Dendritic cell treated with granulocyte-macrophage colony-stimulating factor and Interleukin-4, amounts not matched to agents 40 ng/mL and 50 ng/mL, for 4 days (primary cell): ENCODE results near the gene ISG15.

Source experiments
- H3K27ac Mint-ChIP-seq: one replicate; pipeline ENCODE4 v1.8.0; 2022; ENCODE audit warnings: mild to moderate bottlenecking, mixed read lengths
- H3K27me3 Mint-ChIP-seq: one replicate; pipeline ENCODE4 v1.8.0; 2022; ENCODE audit warnings: mild to moderate bottlenecking, mixed read lengths
- H3K36me3 Mint-ChIP-seq: one replicate; pipeline ENCODE4 v1.8.0; 2022; ENCODE audit warnings: low read depth, mixed read lengths
- H3K4me1 Mint-ChIP-seq: one replicate; pipeline ENCODE4 v1.8.0; 2022; ENCODE audit warnings: low read depth, mixed read lengths
- H3K4me3 Mint-ChIP-seq: one replicate; pipeline ENCODE4 v1.8.0; 2022; ENCODE audit warnings: mild to moderate bottlenecking, moderate library complexity, mixed read lengths
- H3K9me3 Mint-ChIP-seq: one replicate; pipeline ENCODE4 v1.8.0; 2022; ENCODE audit warnings: mixed read lengths
- intact Hi-C: fragments of 100-400 bp; cut with micrococcal nuclease; formaldehyde crosslinking; loops from one replicate; pipeline ENCODE4 v1.15.0; 2022

The ISG15 gene

GRCh38 chr1:1013105-1013921 is at the start of gene ISG15:
Gene ISG15, plus strand, starts transcription at chr1:1013497. Its CDS starts 77 bp downstream, at chr1:1013574.
- Mint-ChIP-seq H3K9me3 (no peaks in the 10 kb centered on the region), H3K4me1 (peaks cover 22% of the 10 kb centered on the region), H3K4me3 (peak within 1 kb of the TSS; percentile 78), H3K27me3 (peaks cover 21% of the 10 kb centered on the region), H3K27ac (peak within 1 kb of the TSS; percentile 87), H3K36me3 (peaks cover 8% of the 10 kb centered on the region)
- intact Hi-C loops: no loop called here

- H3K4me3 Mint-ChIP-seq: no peak overlapping the region
- intact Hi-C loops: no loop called here
- peaks cover 36% of the 10 kb centered on the region for H3K4me1 Mint-ChIP-seq
Observed at GRCh38 chr1:963746-964525, 49.4 kb upstream of the ISG15 start.

GRCh38 chr1:964691-965525 is 48.4 kb upstream of the ISG15 start:
- Mint-ChIP-seq H3K9me3 (no peaks in the 10 kb centered on the region), H3K4me1 (peaks cover 36% of the 10 kb centered on the region), H3K4me3 (no peak overlapping the region)

More at GRCh38 chr1:963746-964525, 49.4 kb upstream of the ISG15 start:
- H3K36me3 Mint-ChIP-seq: peaks cover 40% of the 10 kb centered on the region
- H3K9me3 Mint-ChIP-seq: no peaks in the 10 kb centered on the region
- no peak overlapping the region for H3K27ac Mint-ChIP-seq
- peaks cover 47% of the 10 kb centered on the region for H3K27me3 Mint-ChIP-seq

GRCh38 chr1:965526-966134 is 47.7 kb upstream of the ISG15 start:
- intact Hi-C loops: no loop called here
- peaks cover 36% of the 10 kb centered on the region for H3K4me1 Mint-ChIP-seq
- peaks cover 49% of the 10 kb centered on the region for H3K27me3 Mint-ChIP-seq
- peaks cover 37% of the 10 kb centered on the region for H3K36me3 Mint-ChIP-seq
- no peaks in the 10 kb centered on the region for H3K9me3 Mint-ChIP-seq
- peak overlapping the region; percentile 42 for H3K4me3 Mint-ChIP-seq
- H3K27ac Mint-ChIP-seq: no peak overlapping the region

More at GRCh38 chr1:964691-965525, 48.4 kb upstream of the ISG15 start:
- Mint-ChIP-seq H3K27ac (no peak overlapping the region), H3K36me3 (peaks cover 37% of the 10 kb centered on the region), H3K27me3 (peaks cover 48% of the 10 kb centered on the region)
- intact Hi-C loops: no loop called here

- Mint-ChIP-seq H3K27ac (peak within 1 kb of the TSS; percentile 37), H3K4me1 (peaks cover 36% of the 10 kb centered on the region), H3K27me3 (peaks cover 53% of the 10 kb centered on the region), H3K36me3 (peaks cover 37% of the 10 kb centered on the region), H3K9me3 (no peaks in the 10 kb centered on the region), H3K4me3 (peak within 1 kb of the TSS; percentile 88)
- intact Hi-C loops: no loop called here
Observed at GRCh38 chr1:966135-966703, 47.1 kb upstream of the ISG15 start, which contains the start of gene PLEKHN1. Gene PLEKHN1, plus strand, starts transcription at chr1:966482. Its CDS starts 50 bp downstream, at chr1:966532.

- intact Hi-C loops: no loop called here
- H3K27me3 Mint-ChIP-seq: peaks cover 53% of the 10 kb centered on the region
- H3K4me3 Mint-ChIP-seq: peak overlapping the region; percentile 88
- peaks cover 36% of the 10 kb centered on the region for H3K36me3 Mint-ChIP-seq
- H3K27ac Mint-ChIP-seq: peak overlapping the region; percentile 37
- H3K4me1 Mint-ChIP-seq: peaks cover 31% of the 10 kb centered on the region
- no peaks in the 10 kb centered on the region for H3K9me3 Mint-ChIP-seq
Observed at GRCh38 chr1:966704-967300, 46.5 kb upstream of the ISG15 start.

GRCh38 chr1:967466-968343 is 45.6 kb upstream of the ISG15 start:
- no peak overlapping the region for H3K4me3 Mint-ChIP-seq
- H3K36me3 Mint-ChIP-seq: peaks cover 27% of the 10 kb centered on the region
- peaks cover 23% of the 10 kb centered on the region for H3K4me1 Mint-ChIP-seq
- H3K9me3 Mint-ChIP-seq: no peaks in the 10 kb centered on the region
- peaks cover 57% of the 10 kb centered on the region for H3K27me3 Mint-ChIP-seq
- no peak overlapping the region for H3K27ac Mint-ChIP-seq
- intact Hi-C loops: no loop called here

GRCh38 chr1:969260-969855 is 43.9 kb upstream of the ISG15 start:
- Mint-ChIP-seq H3K27ac (no peak overlapping the region), H3K36me3 (peaks cover 10% of the 10 kb centered on the region), H3K9me3 (no peaks in the 10 kb centered on the region), H3K27me3 (peaks cover 69% of the 10 kb centered on the region), H3K4me3 (no peak overlapping the region), H3K4me1 (peaks cover 23% of the 10 kb centered on the region)
- intact Hi-C loops: no loop called here

GRCh38 chr1:970242-970972 is 42.9 kb upstream of the ISG15 start:
- Mint-ChIP-seq H3K36me3 (peaks cover 3% of the 10 kb centered on the region), H3K27ac (no peak overlapping the region), H3K9me3 (no peaks in the 10 kb centered on the region), H3K4me1 (peaks cover 16% of the 10 kb centered on the region), H3K27me3 (peaks cover 73% of the 10 kb centered on the region), H3K4me3 (no peak overlapping the region)
- intact Hi-C loops: no loop called here

GRCh38 chr1:970973-971730 is 42.1 kb upstream of the ISG15 start:
- H3K27me3 Mint-ChIP-seq: peaks cover 77% of the 10 kb centered on the region
- intact Hi-C loops: no loop called here
- no peaks in the 10 kb centered on the region for H3K9me3 Mint-ChIP-seq
- H3K36me3 Mint-ChIP-seq: no peaks in the 10 kb centered on the region
- peaks cover 14% of the 10 kb centered on the region for H3K4me1 Mint-ChIP-seq
- no peak overlapping the region for H3K4me3 Mint-ChIP-seq
- H3K27ac Mint-ChIP-seq: no peak overlapping the region
